BLaER1 treated with 17β-estradiol and CSF1 and Interleukin-3, amounts not matched to agents 10 nM and 100 nM (cell line): ENCODE results near the gene LCN6.
"Not testable (repeated sequence)": the region's sequence is repeated elsewhere in the genome, so short reads cannot be mapped to it uniquely, and the experiment has no call there.

Experiments
- H3K27ac ChIP-seq, 11 experiments: shearing (Covaris generic); formaldehyde crosslinking; 2 replicates each; pipeline ENCODE4 v1.8.1; 2022
- H3K27me3 ChIP-seq, 11 experiments: shearing (Covaris generic); formaldehyde crosslinking; 2 replicates each; pipeline ENCODE4 v1.8.1; 2022
- H3K36me3 ChIP-seq, 11 experiments: shearing (Covaris generic); formaldehyde crosslinking; 2 replicates each; pipeline ENCODE4 v1.8.1; 2022
- H3K4me1 ChIP-seq, 10 experiments: shearing (Covaris generic); formaldehyde crosslinking; 2 replicates each; pipeline ENCODE4 v1.8.1; 2022
- H3K4me2 ChIP-seq, 11 experiments: shearing (Covaris generic); formaldehyde crosslinking; 2 replicates each; pipeline ENCODE4 v1.8.1; 2022
- H3K4me3 ChIP-seq, 10 experiments: shearing (Covaris generic); formaldehyde crosslinking; 2 replicates each; pipeline ENCODE4 v1.8.1; 2022
- H3K9ac ChIP-seq, 11 experiments: shearing (Covaris generic); formaldehyde crosslinking; 2 replicates each; pipeline ENCODE4 v1.8.1; 2022
- H3K9me3 ChIP-seq, 11 experiments: shearing (Covaris generic); formaldehyde crosslinking; replicated peaks in 1 of 11; 2 replicates each; pipeline ENCODE4 v1.8.1; 2022
- H4K20me1 ChIP-seq, 11 experiments: shearing (Covaris generic); formaldehyde crosslinking; 2 replicates each; pipeline ENCODE4 v1.8.1; 2022
- Cebpa-rat ChIP-seq, 11 experiments: shearing (Covaris generic); IDR thresholded peaks; 2 replicates each; pipeline ENCODE4 v1.8.1; 2022

Gene LCN6

GRCh38 chr9:136705564-136705963 lies 42.8 kb downstream of the LCN6 start:
- no peak for TF ChIP-seq Cebpa-rat (IDR thresholded peaks at IDR 0.05)

GRCh38 chr9:136704741-136705140 lies 43.6 kb downstream of the LCN6 start:
- H4K20me1 ChIP-seq, H3K36me3 ChIP-seq, H3K27ac ChIP-seq, H3K9ac ChIP-seq, H3K4me3 ChIP-seq, H3K9me3 ChIP-seq: not testable (repeated sequence)
- Histone ChIP-seq H3K27me3 (peaks cover 0 to 15% (median 0%) of the 10 kb centered on the region in 11 experiments; a peak in 4 of 22 replicates), H3K4me2 (peak overlapping the region in 10 of 11 experiments; percentile 68 to 100 (median 96); a peak in 19 of 22 replicates), H3K4me1 (peaks cover 63 to 100% (median 95%) of the 10 kb centered on the region in 10 experiments)

More at GRCh38 chr9:136705564-136705963, 42.8 kb downstream of the LCN6 start:
- Histone ChIP-seq H3K9ac (no peak overlapping the region), H4K20me1 (peaks cover 0 to 8% (median 0%) of the 10 kb centered on the region in 11 experiments; a peak in 1 of 22 replicates), H3K27me3 (peaks cover 0 to 12% (median 0%) of the 10 kb centered on the region in 11 experiments; a peak in 4 of 22 replicates), H3K4me3 (no peak overlapping the region), H3K4me2 (peak overlapping the region; percentile 49 to 100 (median 95)), H3K27ac (peak overlapping the region in 2 of 11 experiments; percentile 4 to 41; a peak in 2 of 22 replicates), H3K4me1 (peaks cover 55 to 100% (median 91%) of the 10 kb centered on the region in 10 experiments), H3K9me3 (no peaks in the 10 kb centered on the region), H3K36me3 (no peaks in the 10 kb centered on the region)

GRCh38 chr9:136703276-136703860 lies 45.0 kb downstream of the LCN6 start:
- Histone ChIP-seq H4K20me1 (no peaks in the 10 kb centered on the region; a peak in 1 of 22 replicates), H3K4me1 (peaks cover 74 to 100% (median 95%) of the 10 kb centered on the region in 10 experiments), H3K27me3 (peaks cover 0 to 15% (median 0%) of the 10 kb centered on the region in 11 experiments; a peak in 4 of 22 replicates), H3K9ac (peak overlapping the region in 9 of 11 experiments; percentile 15 to 62 (median 52); a peak in 14 of 22 replicates), H3K4me2 (peak overlapping the region; percentile 73 to 100 (median 96)), H3K9me3 (no peaks in the 10 kb centered on the region), H3K36me3 (no peaks in the 10 kb centered on the region), H3K4me3 (peak overlapping the region in 2 of 10 experiments; percentile 15 to 28; a peak in 2 of 20 replicates), H3K27ac (peak overlapping the region in 9 of 11 experiments; percentile 32 to 90 (median 59); a peak in 16 of 22 replicates)
- TF ChIP-seq Cebpa-rat (IDR thresholded peaks at IDR 0.05): no peak

GRCh38 chr9:136701668-136702053 lies 46.7 kb downstream of the LCN6 start:
- Histone ChIP-seq H3K4me1 (peaks cover 78 to 97% (median 94%) of the 10 kb centered on the region in 10 experiments), H3K27me3 (peaks cover 0 to 15% (median 0%) of the 10 kb centered on the region in 11 experiments; a peak in 4 of 22 replicates), H3K4me2 (peak overlapping the region; percentile 82 to 100 (median 97)), H3K27ac (peak overlapping the region in 10 of 11 experiments; percentile 46 to 90 (median 80); a peak in 21 of 22 replicates), H3K4me3 (peak overlapping the region in 8 of 10 experiments; percentile 7 to 65 (median 48); a peak in 14 of 20 replicates), H4K20me1 (no peaks in the 10 kb centered on the region; a peak in 1 of 22 replicates), H3K9me3 (no peaks in the 10 kb centered on the region), H3K9ac (peak overlapping the region in 10 of 11 experiments; percentile 56 to 81 (median 72); a peak in 18 of 22 replicates), H3K36me3 (no peaks in the 10 kb centered on the region)
- no peak for TF ChIP-seq Cebpa-rat (IDR thresholded peaks at IDR 0.05)

- H3K9ac ChIP-seq: peak overlapping the region; percentile 16 to 81 (median 70); a peak in 20 of 22 replicates
- peaks cover 0 to 18% (median 0%) of the 10 kb centered on the region in 11 experiments; a peak in 5 of 22 replicates for H3K27me3 ChIP-seq
- H3K27ac ChIP-seq: peak overlapping the region in 10 of 11 experiments; percentile 46 to 90 (median 80); a peak in 21 of 22 replicates
- peak overlapping the region; percentile 82 to 100 (median 97) for H3K4me2 ChIP-seq
- H3K4me3 ChIP-seq: peak overlapping the region; percentile 7 to 65 (median 46); a peak in 19 of 20 replicates
- peaks cover 83 to 98% (median 97%) of the 10 kb centered on the region in 10 experiments for H3K4me1 ChIP-seq
- H3K9me3 ChIP-seq: no peaks in the 10 kb centered on the region
- no peaks in the 10 kb centered on the region for H3K36me3 ChIP-seq
- H4K20me1 ChIP-seq: no peaks in the 10 kb centered on the region; a peak in 1 of 22 replicates
- no peak for TF ChIP-seq Cebpa-rat (IDR thresholded peaks at IDR 0.05)
These were observed 47.2 kb downstream of the LCN6 start for GRCh38 chr9:136700959-136701667.

GRCh38 chr9:136700304-136700703 lies 48.0 kb downstream of the LCN6 start:
- H3K4me1 ChIP-seq: peaks cover 84 to 98% (median 97%) of the 10 kb centered on the region in 10 experiments
- no peaks in the 10 kb centered on the region for H3K36me3 ChIP-seq
- H3K27ac ChIP-seq: peak overlapping the region in 9 of 11 experiments; percentile 69 to 90 (median 80); a peak in 18 of 22 replicates
- H4K20me1 ChIP-seq: no peaks in the 10 kb centered on the region; a peak in 1 of 22 replicates
- H3K9me3 ChIP-seq: no peaks in the 10 kb centered on the region
- peak overlapping the region; percentile 82 to 100 (median 97) for H3K4me2 ChIP-seq
- peak overlapping the region in 5 of 10 experiments; percentile 7 to 65 (median 49); a peak in 6 of 20 replicates for H3K4me3 ChIP-seq
- no peak for TF ChIP-seq Cebpa-rat (IDR thresholded peaks at IDR 0.05)
- peaks cover 0 to 26% (median 0%) of the 10 kb centered on the region in 11 experiments; a peak in 5 of 22 replicates for H3K27me3 ChIP-seq
- peak overlapping the region in 8 of 11 experiments; percentile 5 to 81 (median 74); a peak in 12 of 22 replicates for H3K9ac ChIP-seq

GRCh38 chr9:136698635-136699246 lies 49.6 kb downstream of the LCN6 start:
- Histone ChIP-seq H3K36me3 (no peaks in the 10 kb centered on the region), H3K27me3 (peaks cover 0 to 26% (median 0%) of the 10 kb centered on the region in 11 experiments; a peak in 5 of 22 replicates), H3K27ac (peak overlapping the region in 9 of 11 experiments; percentile 69 to 94 (median 86); a peak in 19 of 22 replicates), H4K20me1 (no peaks in the 10 kb centered on the region; a peak in 1 of 22 replicates), H3K9me3 (no peaks in the 10 kb centered on the region), H3K4me1 (peaks cover 73 to 97% (median 95%) of the 10 kb centered on the region in 10 experiments), H3K9ac (peak overlapping the region in 9 of 11 experiments; percentile 38 to 80 (median 70); a peak in 16 of 22 replicates), H3K4me2 (peak overlapping the region; percentile 82 to 100 (median 97)), H3K4me3 (no peak overlapping the region)
- no peak for TF ChIP-seq Cebpa-rat (IDR thresholded peaks at IDR 0.05)
